CD8-positive, alpha-beta memory T cell (primary cell): ENCODE results near the gene SNX25. TPM values are rescaled to one million over a fixed set of nuclear protein-coding genes. Genes with fewer than 3 reads are reported as not detected.
A peak's percentile ranks its signal among the peaks of the same experiment; 100 is the strongest.
"Not testable (repeated sequence)": the region's sequence is repeated elsewhere in the genome, so short reads cannot be mapped to it uniquely, and the experiment has no call there.

Experiments used
- CTCF ChIA-PET: fragments of 350-600 bp; sonication (Branson Sonifier 250); formaldehyde crosslinking; loops from one replicate; lab custom pipeline; 2021; ENCODE audit warnings: antibody characterized with exemption; lab: Charles Lee
- POLR2A ChIA-PET: fragments of 350-600 bp; sonication (Branson Sonifier 250); formaldehyde crosslinking; loops from one replicate; lab custom pipeline; 2021; ENCODE audit warnings: antibody characterized with exemption; lab: Charles Lee
- DNase-seq, 5 donors: peaks; one replicate each; pipeline versions ENCODE4 v3.0.0 to v3.0.0-alpha.2; 2020 to 2022; ENCODE audit warnings: mixed read lengths in 1 of 5
- H3K27ac ChIP-seq: one replicate; pipeline ENCODE4 v1.7.0; 2013; ENCODE audit warnings: low read depth, mild to moderate bottlenecking, low read length, moderate library complexity
- H3K27me3 ChIP-seq: 2 replicates; pipeline ENCODE4 v1.7.0; 2013; ENCODE audit warnings: low read length, mild to moderate bottlenecking; ENCODE audit not compliant: insufficient read depth, poor library complexity, severe bottlenecking
- H3K36me3 ChIP-seq: 2 replicates; pipeline ENCODE4 v1.7.0; 2013; ENCODE audit warnings: mild to moderate bottlenecking, low read length, moderate library complexity; ENCODE audit not compliant: insufficient read depth
- H3K4me1 ChIP-seq: 2 replicates; pipeline ENCODE4 v1.7.0; 2013; ENCODE audit warnings: mild to moderate bottlenecking, low read length, moderate library complexity; ENCODE audit not compliant: insufficient read depth
- H3K4me3 ChIP-seq: 2 replicates; pipeline ENCODE4 v1.7.0; 2013; ENCODE audit warnings: mild to moderate bottlenecking, low read length
- H3K9me3 ChIP-seq: 2 replicates; pipeline ENCODE4 v1.7.0; 2013; ENCODE audit warnings: mild to moderate bottlenecking, low read length
- H3K27ac Mint-ChIP-seq, 8 donors: one replicate each; pipeline ENCODE4 v1.8.0; 2020 to 2021; ENCODE audit warnings: mixed read lengths in 8 of 8, mild to moderate bottlenecking in 6 of 8, inconsistent platforms in 3 of 8, moderate library complexity in 3 of 8
- H3K27me3 Mint-ChIP-seq, 2 donors: one replicate each; pipeline ENCODE4 v1.8.0; 2020 to 2021; ENCODE audit warnings: mixed read lengths in 2 of 2, mild to moderate bottlenecking in 1 of 2, moderate library complexity in 1 of 2
- H3K36me3 Mint-ChIP-seq, 3 donors: one replicate each; pipeline ENCODE4 v1.8.0; 2020 to 2021; ENCODE audit warnings: mixed read lengths in 3 of 3, inconsistent platforms in 1 of 3, mild to moderate bottlenecking in 1 of 3
- H3K4me1 Mint-ChIP-seq, 3 donors: one replicate each; pipeline ENCODE4 v1.8.0; 2020 to 2021; ENCODE audit warnings: mixed read lengths in 3 of 3, inconsistent platforms in 1 of 3, mild to moderate bottlenecking in 1 of 3
- H3K4me3 Mint-ChIP-seq, 7 donors: one replicate each; pipeline ENCODE4 v1.8.0; 2020 to 2021; ENCODE audit warnings: mixed read lengths in 7 of 7, mild to moderate bottlenecking in 6 of 7, moderate library complexity in 4 of 7, inconsistent platforms in 2 of 7
- H3K9me3 Mint-ChIP-seq, 5 donors: one replicate each; pipeline ENCODE4 v1.8.0; 2020 to 2022; ENCODE audit warnings: mixed read lengths in 5 of 5, mild to moderate bottlenecking in 3 of 5, moderate library complexity in 2 of 5, inconsistent platforms in 1 of 5
- polyA plus RNA-seq: library from polyadenylated mRNA; unstranded; fragments of 300-500 nt; fragmentation: Illumina TruSeq; gene quantifications from one replicate; pipeline ENCODE4 v1.2.3, GENCODE V29; 2021
- total RNA-seq, 2 experiments: library from RNA; stranded (reverse); gene quantifications; one replicate each; pipeline ENCODE4 v1.2.3, GENCODE V29; 2021

The SNX25 gene
- total and polyA plus RNA-seq, 3 experiments from 2014 or later, result 7.8 to 18.2 (median 17.7) TPM

- Mint-ChIP-seq H3K9me3 (no peaks in the 10 kb centered on the region), H3K27me3 (no peaks in the 10 kb centered on the region), H3K4me3 (no peak overlapping the region), H3K36me3 (peaks cover 30 to 58% (median 50%) of the 10 kb centered on the region in 3 donors), H3K4me1 (peaks cover 0 to 7% (median 7%) of the 10 kb centered on the region in 3 donors), H3K27ac (no peak overlapping the region)
- no peaks in the 10 kb centered on the region for H3K4me1 ChIP-seq
- POLR2A ChIA-PET, result no interaction called here
- no peak overlapping the region for H3K27ac ChIP-seq
- no peaks in the 10 kb centered on the region for H3K9me3 ChIP-seq
- DNase-seq, result no peak
- no peaks in the 10 kb centered on the region for H3K36me3 ChIP-seq
- H3K4me3 ChIP-seq, result no peak overlapping the region
- H3K27me3 ChIP-seq, result no peaks in the 10 kb centered on the region
- CTCF ChIA-PET, result no interaction called here
Measured at GRCh38 chr4:185317880-185318279, 108.5 kb downstream of the SNX25 start.

- H3K27ac Mint-ChIP-seq, result no peak overlapping the region
- Histone ChIP-seq H3K4me3 (no peak overlapping the region), H3K27ac (no peak overlapping the region), H3K27me3 (no peaks in the 10 kb centered on the region), H3K4me1 (no peaks in the 10 kb centered on the region), H3K9me3 (no peaks in the 10 kb centered on the region), H3K36me3 (no peaks in the 10 kb centered on the region)
- peaks cover 24 to 53% (median 45%) of the 10 kb centered on the region in 3 donors for H3K36me3 Mint-ChIP-seq
- no peaks in the 10 kb centered on the region for H3K27me3 Mint-ChIP-seq
- POLR2A ChIA-PET, result no interaction called here
- CTCF ChIA-PET, result no interaction called here
- peaks cover 0 to 7% (median 7%) of the 10 kb centered on the region in 3 donors for H3K4me1 Mint-ChIP-seq
- no peak for DNase-seq
- no peak overlapping the region for H3K4me3 Mint-ChIP-seq
- no peaks in the 10 kb centered on the region for H3K9me3 Mint-ChIP-seq
Measured at GRCh38 chr4:185318679-185319078, 109.3 kb downstream of the SNX25 start.

GRCh38 chr4:185322803-185323202, 113.4 kb downstream of the SNX25 start:
- no peaks in the 10 kb centered on the region for H3K36me3 ChIP-seq
- Mint-ChIP-seq H3K4me3 (no peak overlapping the region), H3K9me3 (no peaks in the 10 kb centered on the region), H3K36me3 (peaks cover 11 to 34% (median 14%) of the 10 kb centered on the region in 3 donors), H3K27me3 (no peaks in the 10 kb centered on the region), H3K4me1 (peaks cover 0 to 7% (median 7%) of the 10 kb centered on the region in 3 donors), H3K27ac (no peak overlapping the region)
- no peak overlapping the region for H3K27ac ChIP-seq
- H3K4me3 ChIP-seq, result no peak overlapping the region
- H3K4me1 ChIP-seq, result no peaks in the 10 kb centered on the region
- CTCF ChIA-PET, result no interaction called here
- H3K9me3 ChIP-seq, result no peaks in the 10 kb centered on the region
- H3K27me3 ChIP-seq, result no peaks in the 10 kb centered on the region
- POLR2A ChIA-PET, result no interaction called here
- DNase-seq, result no peak

GRCh38 chr4:185323606-185324005, 114.2 kb downstream of the SNX25 start:
- no peak for DNase-seq
- Mint-ChIP-seq H3K36me3 (peaks cover 12 to 32% (median 15%) of the 10 kb centered on the region in 3 donors), H3K27ac (no peak overlapping the region), H3K4me1 (peaks cover 0 to 2% (median 2%) of the 10 kb centered on the region in 3 donors), H3K9me3 (no peaks in the 10 kb centered on the region), H3K27me3 (no peaks in the 10 kb centered on the region), H3K4me3 (no peak overlapping the region)
- no peak overlapping the region for H3K4me3 ChIP-seq
- ChIA-PET POLR2A (interaction anchor here (0.5 kb wide), 1 partner anchor 9 kb away, joined by 3 read pairs; no protein-coding TSS in a partner anchor), CTCF (no interaction called here)
- no peak overlapping the region for H3K27ac ChIP-seq
- H3K9me3 ChIP-seq, result no peaks in the 10 kb centered on the region
- H3K27me3 ChIP-seq, result no peaks in the 10 kb centered on the region
- H3K4me1 ChIP-seq, result no peaks in the 10 kb centered on the region
- no peaks in the 10 kb centered on the region for H3K36me3 ChIP-seq

- H3K4me1 Mint-ChIP-seq, DNase-seq, H3K9me3 ChIP-seq, H3K27ac ChIP-seq, H3K27me3 Mint-ChIP-seq, POLR2A ChIA-PET, H3K27me3 ChIP-seq, H3K9me3 Mint-ChIP-seq, H3K4me1 ChIP-seq, CTCF ChIA-PET, H3K36me3 ChIP-seq, H3K4me3 ChIP-seq, H3K4me3 Mint-ChIP-seq: not testable (repeated sequence)
- peak overlapping the region in 1 of 8 donors; percentile 10 for H3K27ac Mint-ChIP-seq
- H3K36me3 Mint-ChIP-seq, result peaks cover 17 to 36% (median 19%) of the 10 kb centered on the region in 3 donors
Measured at GRCh38 chr4:185324361-185324760, 115.0 kb downstream of the SNX25 start.

- H3K27ac ChIP-seq, POLR2A ChIA-PET, H3K27ac Mint-ChIP-seq, H3K27me3 Mint-ChIP-seq, H3K27me3 ChIP-seq, H3K4me3 Mint-ChIP-seq, DNase-seq, H3K9me3 Mint-ChIP-seq, H3K36me3 ChIP-seq, H3K4me1 ChIP-seq, H3K4me1 Mint-ChIP-seq, H3K4me3 ChIP-seq, H3K9me3 ChIP-seq, CTCF ChIA-PET: not testable (repeated sequence)
- peaks cover 11 to 30% (median 16%) of the 10 kb centered on the region in 3 donors for H3K36me3 Mint-ChIP-seq
Measured at GRCh38 chr4:185325721-185326120, 116.3 kb downstream of the SNX25 start.

- DNase-seq, result no peak
- Histone ChIP-seq H3K4me3 (no peak overlapping the region), H3K9me3 (no peaks in the 10 kb centered on the region), H3K27ac (no peak overlapping the region), H3K4me1 (no peaks in the 10 kb centered on the region), H3K36me3 (no peaks in the 10 kb centered on the region), H3K27me3 (no peaks in the 10 kb centered on the region)
- ChIA-PET POLR2A (no interaction called here), CTCF (no interaction called here)
- Mint-ChIP-seq H3K9me3 (no peaks in the 10 kb centered on the region), H3K36me3 (peaks cover 12 to 31% (median 16%) of the 10 kb centered on the region in 3 donors), H3K4me3 (no peak overlapping the region), H3K27me3 (no peaks in the 10 kb centered on the region), H3K27ac (no peak overlapping the region), H3K4me1 (no peaks in the 10 kb centered on the region)
Measured at GRCh38 chr4:185328586-185328985, 119.2 kb downstream of the SNX25 start.

GRCh38 chr4:185329879-185330510, 120.6 kb downstream of the SNX25 start:
- H3K27ac ChIP-seq, H3K4me1 Mint-ChIP-seq, H3K9me3 ChIP-seq, DNase-seq, H3K27me3 ChIP-seq, H3K4me3 Mint-ChIP-seq, H3K4me1 ChIP-seq, H3K4me3 ChIP-seq, H3K9me3 Mint-ChIP-seq, H3K27ac Mint-ChIP-seq, H3K27me3 Mint-ChIP-seq, H3K36me3 ChIP-seq, CTCF ChIA-PET, POLR2A ChIA-PET: not testable (repeated sequence)
- H3K36me3 Mint-ChIP-seq, result peaks cover 12 to 26% (median 16%) of the 10 kb centered on the region in 3 donors
